Progenitor cell of endocrine pancreas (in vitro differentiated cells): ENCODE data around the gene GIPC1. TPM values are rescaled to one million over a fixed set of nuclear protein-coding genes. Genes with fewer than 3 reads are reported as not detected.

Source experiments
- DNase-seq: peaks from one replicate; pipeline ENCODE4 v3.0.0; 2021; ENCODE audit warnings: low spot score; ENCODE audit not compliant: unreplicated experiment
- H3K27ac Mint-ChIP-seq: 2 replicates; pipeline ENCODE4 v1.8.0; 2021; ENCODE audit warnings: mild to moderate bottlenecking, moderate library complexity, mixed read lengths
- H3K27me3 Mint-ChIP-seq: 2 replicates; pipeline ENCODE4 v1.8.0; 2021; ENCODE audit warnings: mixed read lengths
- H3K36me3 Mint-ChIP-seq: 2 replicates; pipeline ENCODE4 v1.8.0; 2022; ENCODE audit warnings: mixed read lengths; ENCODE audit not compliant: insufficient read depth
- H3K4me1 Mint-ChIP-seq: 2 replicates; pipeline ENCODE4 v1.8.0; 2021; ENCODE audit warnings: low read depth, mixed read lengths
- H3K4me3 Mint-ChIP-seq: 2 replicates; pipeline ENCODE4 v1.8.0; 2021; ENCODE audit warnings: low read depth, mild to moderate bottlenecking, moderate library complexity, mixed read lengths
- H3K9me3 Mint-ChIP-seq: 2 replicates; pipeline ENCODE4 v1.8.0; 2021; ENCODE audit warnings: low read depth, mixed read lengths
- total RNA-seq: library from RNA; stranded (reverse); gene quantifications from 2 replicates; pipeline ENCODE4 v1.2.1, GENCODE V29; 2021
- TF ChIP-seq, protein P1 (sequence below): fragments of 200-600 bp; sonication (generic); IDR thresholded peaks from one replicate; pipeline ENCODE4 v1.5.0; 2021; ENCODE audit warnings: antibody characterized with exemption, mild to moderate bottlenecking; ENCODE audit not compliant: unreplicated experiment

GIPC1 gene
- total RNA-seq, 1 donor from 2014 or later = 66.5 TPM

DNA sequence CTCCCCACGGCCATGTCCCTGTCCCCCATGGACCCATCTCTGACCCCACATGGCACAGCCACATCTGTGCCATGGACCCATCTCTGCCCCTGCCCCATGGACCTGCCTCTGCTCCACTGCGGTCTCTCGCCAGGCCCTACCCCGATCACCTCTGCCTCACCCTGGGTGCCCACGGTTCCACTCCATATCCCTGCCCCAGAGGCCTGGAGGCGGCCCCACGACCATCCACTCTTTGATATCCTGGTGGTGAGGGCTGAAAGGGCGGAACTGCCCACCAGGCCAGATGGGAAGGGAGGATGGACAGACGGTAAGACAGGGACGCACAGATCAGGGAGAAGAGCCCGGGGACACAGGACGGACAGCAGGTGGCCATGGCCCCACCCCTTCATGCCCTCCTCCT, 21.1 kb downstream of the GIPC1 start:
- TF ChIP-seq, protein P1, sequence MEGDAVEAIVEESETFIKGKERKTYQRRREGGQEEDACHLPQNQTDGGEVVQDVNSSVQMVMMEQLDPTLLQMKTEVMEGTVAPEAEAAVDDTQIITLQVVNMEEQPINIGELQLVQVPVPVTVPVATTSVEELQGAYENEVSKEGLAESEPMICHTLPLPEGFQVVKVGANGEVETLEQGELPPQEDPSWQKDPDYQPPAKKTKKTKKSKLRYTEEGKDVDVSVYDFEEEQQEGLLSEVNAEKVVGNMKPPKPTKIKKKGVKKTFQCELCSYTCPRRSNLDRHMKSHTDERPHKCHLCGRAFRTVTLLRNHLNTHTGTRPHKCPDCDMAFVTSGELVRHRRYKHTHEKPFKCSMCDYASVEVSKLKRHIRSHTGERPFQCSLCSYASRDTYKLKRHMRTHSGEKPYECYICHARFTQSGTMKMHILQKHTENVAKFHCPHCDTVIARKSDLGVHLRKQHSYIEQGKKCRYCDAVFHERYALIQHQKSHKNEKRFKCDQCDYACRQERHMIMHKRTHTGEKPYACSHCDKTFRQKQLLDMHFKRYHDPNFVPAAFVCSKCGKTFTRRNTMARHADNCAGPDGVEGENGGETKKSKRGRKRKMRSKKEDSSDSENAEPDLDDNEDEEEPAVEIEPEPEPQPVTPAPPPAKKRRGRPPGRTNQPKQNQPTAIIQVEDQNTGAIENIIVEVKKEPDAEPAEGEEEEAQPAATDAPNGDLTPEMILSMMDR = no peak
- Mint-ChIP-seq H3K9me3 (no peaks in the 10 kb centered on the region), H3K27ac (no peak overlapping the region), H3K4me3 (no peak overlapping the region), H3K4me1 (peaks cover 3% of the 10 kb centered on the region), H3K36me3 (peaks cover 5% of the 10 kb centered on the region), H3K27me3 (no peaks in the 10 kb centered on the region)
- DNase-seq = no peak

DNA sequence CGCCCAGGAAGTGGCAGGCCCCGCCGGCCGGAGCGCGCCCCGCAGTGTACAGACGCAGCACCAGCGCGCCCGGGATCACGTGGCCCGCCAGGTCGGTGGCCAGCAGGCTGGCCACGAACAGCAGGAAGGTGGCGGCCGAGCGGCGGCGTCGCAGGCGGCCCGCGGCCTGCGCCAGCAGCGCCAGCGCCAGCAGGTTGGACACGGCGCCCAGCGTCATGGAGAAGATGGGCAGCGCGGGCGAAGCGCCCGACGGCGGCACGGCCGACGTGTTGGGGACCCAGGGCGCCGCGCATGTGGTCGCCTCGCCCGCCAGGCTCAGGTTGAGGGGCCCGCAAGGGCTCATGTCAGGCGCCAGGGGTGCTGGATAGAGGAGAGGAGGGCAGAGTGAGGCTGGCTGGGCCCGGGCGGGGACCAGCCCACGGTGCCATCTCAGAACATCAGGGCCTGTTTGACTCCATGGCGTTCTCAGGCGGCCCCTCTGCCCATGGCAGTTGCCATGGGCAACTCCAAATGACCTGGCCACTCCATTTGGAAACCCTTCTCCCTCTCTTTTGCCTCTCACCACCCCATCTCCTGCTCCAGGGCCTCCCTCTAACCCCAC, 21.8 kb downstream of the GIPC1 start:
- H3K9me3 Mint-ChIP-seq = no peaks in the 10 kb centered on the region
- H3K27me3 Mint-ChIP-seq = no peaks in the 10 kb centered on the region
- H3K36me3 Mint-ChIP-seq = peaks cover 7% of the 10 kb centered on the region
- DNase-seq = no peak
- no peak overlapping the region for H3K27ac Mint-ChIP-seq
- H3K4me1 Mint-ChIP-seq = peaks cover 3% of the 10 kb centered on the region
- H3K4me3 Mint-ChIP-seq = no peak overlapping the region
- TF ChIP-seq, protein P1 = no peak

DNA sequence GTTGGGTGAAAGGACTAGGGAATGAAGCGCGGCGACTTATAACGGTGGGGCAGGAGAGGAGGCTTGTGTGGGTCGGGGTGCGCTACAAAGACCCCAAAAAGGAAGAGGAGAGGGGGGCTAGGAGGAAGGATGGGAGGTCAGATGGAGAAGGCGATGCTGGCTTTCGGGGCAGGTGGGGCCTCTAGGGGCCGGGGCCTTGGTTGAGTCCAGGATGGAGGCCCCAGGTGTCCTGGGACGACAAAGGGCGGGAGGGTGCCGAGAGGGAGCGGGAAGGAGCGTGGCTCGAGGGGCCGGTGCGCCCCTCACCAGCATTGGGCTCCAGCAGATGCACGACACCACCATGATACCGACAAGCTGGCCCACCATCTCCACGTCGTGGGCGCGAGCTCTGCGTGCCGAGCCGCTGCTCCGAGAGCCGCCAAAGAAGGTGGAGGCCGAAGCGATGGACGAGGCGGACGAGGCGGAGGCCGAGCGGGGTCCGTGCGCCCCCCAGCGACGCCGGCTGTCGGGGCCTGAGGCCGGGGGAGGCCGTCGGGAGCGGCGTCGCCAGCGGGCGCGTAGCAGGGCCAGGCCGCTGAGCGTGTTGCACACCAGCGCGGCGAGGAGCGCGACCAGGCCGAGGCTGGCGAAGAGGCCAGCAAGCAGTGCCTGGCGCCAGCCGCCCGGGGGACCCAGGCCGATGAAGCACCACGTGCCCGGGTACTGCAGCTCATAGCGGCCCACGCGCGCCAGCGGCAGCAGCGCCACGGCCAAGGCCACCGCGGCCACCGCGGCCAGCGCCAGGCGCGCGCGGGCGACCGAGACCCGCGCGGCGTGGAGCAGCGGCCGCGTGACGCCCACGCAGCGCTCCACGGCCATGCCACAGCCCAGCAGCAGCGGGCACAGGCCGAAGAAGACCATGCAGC, 22.6 kb downstream of the GIPC1 start:
- no peak for DNase-seq
- Mint-ChIP-seq H3K4me1 (peaks cover 3% of the 10 kb centered on the region), H3K27ac (no peak overlapping the region), H3K36me3 (peaks cover 9% of the 10 kb centered on the region), H3K4me3 (no peak overlapping the region), H3K27me3 (no peaks in the 10 kb centered on the region), H3K9me3 (no peaks in the 10 kb centered on the region)
- TF ChIP-seq, protein P1 = no peak

DNA sequence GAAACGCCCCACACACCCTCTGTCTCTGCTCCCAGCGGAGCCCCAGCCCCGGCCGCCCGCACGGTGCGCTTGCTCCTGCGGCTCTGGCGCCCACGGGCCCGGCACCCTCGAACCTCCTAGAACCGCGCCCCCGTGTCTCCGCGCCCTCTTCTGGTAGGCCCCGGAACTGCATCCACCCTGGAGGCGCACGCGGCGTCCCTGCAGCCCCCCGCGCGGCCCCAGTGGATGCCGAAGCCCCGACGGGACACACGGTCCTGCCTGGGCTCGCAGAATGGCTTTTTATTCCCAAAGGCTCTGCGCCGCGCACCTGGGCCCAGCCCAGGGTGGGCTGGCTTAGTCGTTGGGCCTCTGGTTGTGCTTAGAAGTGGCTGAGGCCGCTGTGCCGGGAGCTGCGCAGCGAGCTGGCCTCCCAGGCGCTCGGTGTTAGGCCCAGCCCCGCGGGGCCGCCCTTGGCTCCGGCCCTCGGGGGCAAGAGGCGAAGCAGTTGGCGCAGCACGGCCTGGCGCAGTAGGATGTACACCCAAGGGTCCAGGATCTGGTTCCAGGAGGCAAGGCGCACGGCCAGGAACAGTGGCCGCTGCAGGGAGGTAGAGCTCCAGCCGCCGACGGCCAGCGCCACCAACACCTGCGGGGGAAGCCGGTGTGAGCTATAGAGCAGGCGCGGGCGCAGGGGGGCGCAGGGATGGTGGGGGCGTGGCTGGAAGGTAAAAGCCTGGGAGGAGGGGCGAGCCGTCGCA, 23.6 kb downstream of the GIPC1 start:
- TF ChIP-seq, protein P1 = peak; percentile 97
- H3K9me3 Mint-ChIP-seq = no peaks in the 10 kb centered on the region
- H3K36me3 Mint-ChIP-seq = peaks cover 10% of the 10 kb centered on the region
- no peak overlapping the region for H3K27ac Mint-ChIP-seq
- no peaks in the 10 kb centered on the region for H3K27me3 Mint-ChIP-seq
- H3K4me1 Mint-ChIP-seq = peaks cover 3% of the 10 kb centered on the region
- peak overlapping the region; percentile 47 for H3K4me3 Mint-ChIP-seq
- DNase-seq = peak; percentile 88
